Activated CD8-positive, alpha-beta T cell treated with anti-CD3 and anti-CD28 coated beads for 36 hours (primary cell): ENCODE data around the gene CTDSPL. TPM values are rescaled to one million over a fixed set of nuclear protein-coding genes. Genes with fewer than 3 reads are reported as not detected.

Experiments
- ATAC-seq: fragments of 200-7000 bp; cut with Tn5 transposase; one replicate; pipeline ENCODE4 v1.10.0; 2021; ENCODE audit warnings: mild to moderate bottlenecking, moderate library complexity
- CTCF ChIA-PET: fragments of 350-600 bp; sonication (Branson Sonifier 250); formaldehyde crosslinking; loops from one replicate; lab custom pipeline; 2021; ENCODE audit warnings: antibody characterized with exemption; lab: Charles Lee
- POLR2A ChIA-PET: fragments of 350-600 bp; sonication (Branson Sonifier 250); formaldehyde crosslinking; loops from one replicate; lab custom pipeline; 2021; ENCODE audit warnings: antibody characterized with exemption; lab: Charles Lee
- DNase-seq: peaks from one replicate; pipeline ENCODE4 v3.0.0-alpha.2; 2020
- H3K27ac Mint-ChIP-seq: one replicate; pipeline ENCODE4 v1.8.0; 2021; ENCODE audit warnings: mild to moderate bottlenecking, mixed read lengths
- H3K27me3 Mint-ChIP-seq: one replicate; pipeline ENCODE4 v1.8.0; 2021; ENCODE audit warnings: mixed read lengths
- H3K36me3 Mint-ChIP-seq: one replicate; pipeline ENCODE4 v1.8.0; 2021; ENCODE audit warnings: low read depth, mixed read lengths
- H3K4me1 Mint-ChIP-seq: one replicate; pipeline ENCODE4 v1.8.0; 2021; ENCODE audit warnings: low read depth, mixed read lengths
- H3K4me3 Mint-ChIP-seq: one replicate; pipeline ENCODE4 v1.8.0; 2021; ENCODE audit warnings: mild to moderate bottlenecking, moderate library complexity, mixed read lengths
- H3K9me3 Mint-ChIP-seq: one replicate; pipeline ENCODE4 v1.8.0; 2021; ENCODE audit warnings: mixed read lengths
- CTCF ChIP-seq: fragments of 200-600 bp; IDR thresholded peaks from one replicate; pipeline ENCODE4 v1.8.0; 2022; ENCODE audit warnings: antibody characterized with exemption, mild to moderate bottlenecking
- intact Hi-C: fragments of 100-400 bp; cut with micrococcal nuclease; formaldehyde crosslinking; loops from one replicate; pipeline ENCODE4 v1.10.0; 2022
- total RNA-seq, 2 experiments: library from RNA; stranded (reverse); gene quantifications; one replicate each; pipeline ENCODE4 v1.2.3, GENCODE V29; 2021

Gene CTDSPL
- total RNA-seq, 2 experiments from 2014 or later: 1.2 to 1.7 TPM

GRCh38 chr3:37833302-37834186 lies 28.1 kb upstream of the CTDSPL start:
- ATAC-seq (no peak), DNase-seq (no peak)
- CTCF ChIA-PET: no interaction called here
- POLR2A ChIA-PET: no interaction called here
- Mint-ChIP-seq H3K4me3 (no peak overlapping the region), H3K36me3 (no peaks in the 10 kb centered on the region), H3K27me3 (no peaks in the 10 kb centered on the region), H3K9me3 (no peaks in the 10 kb centered on the region), H3K27ac (no peak overlapping the region), H3K4me1 (no peaks in the 10 kb centered on the region)
- intact Hi-C loops: no loop called here
- TF ChIP-seq CTCF: no peak

DNA sequence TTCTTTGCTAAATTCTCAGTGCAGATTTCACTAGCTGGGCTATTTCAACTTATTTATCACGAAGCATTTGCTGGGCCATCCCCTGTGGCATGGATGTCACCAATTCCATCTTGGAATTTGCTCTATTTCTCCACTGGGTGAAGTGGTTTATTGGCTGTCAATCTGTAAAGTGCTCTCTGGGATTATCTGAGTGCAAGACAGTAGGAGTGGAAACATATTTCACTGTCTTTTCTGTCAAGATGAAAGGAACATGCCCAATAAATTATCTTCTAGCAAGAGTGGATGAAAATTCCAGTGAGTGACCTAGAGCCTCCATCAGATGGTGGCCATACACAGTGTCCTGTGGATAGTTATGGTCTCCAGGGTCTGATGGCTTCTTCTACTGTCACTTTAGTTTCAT lies 25.1 kb upstream of the CTDSPL start:
- DNase-seq (no peak), ATAC-seq (no peak)
- no peak for TF ChIP-seq CTCF
- Mint-ChIP-seq H3K4me3 (no peak overlapping the region), H3K27ac (no peak overlapping the region), H3K9me3 (no peaks in the 10 kb centered on the region), H3K4me1 (no peaks in the 10 kb centered on the region), H3K36me3 (no peaks in the 10 kb centered on the region), H3K27me3 (no peaks in the 10 kb centered on the region)
- intact Hi-C loops: no loop called here
- POLR2A ChIA-PET: interaction anchor here (0.7 kb wide), 1 partner anchor 325 kb away, joined by 3 read pairs; no protein-coding TSS in a partner anchor
- CTCF ChIA-PET: no interaction called here

GRCh38 chr3:37847689-37848088 lies 14.0 kb upstream of the CTDSPL start:
- POLR2A ChIA-PET: no interaction called here

GRCh38 chr3:37849146-37849923 lies 12.3 kb upstream of the CTDSPL start:
- no peak for TF ChIP-seq CTCF

More at GRCh38 chr3:37847689-37848088, 14.0 kb upstream of the CTDSPL start:
- Mint-ChIP-seq H3K4me1 (no peaks in the 10 kb centered on the region), H3K9me3 (no peaks in the 10 kb centered on the region), H3K36me3 (no peaks in the 10 kb centered on the region), H3K4me3 (no peak overlapping the region), H3K27me3 (peaks cover under 1% of the 10 kb centered on the region), H3K27ac (no peak overlapping the region)
- intact Hi-C loops: no loop called here
- DNase-seq: no peak
- no peak for TF ChIP-seq CTCF
- CTCF ChIA-PET: no interaction called here
- ATAC-seq: no peak

More at GRCh38 chr3:37849146-37849923, 12.3 kb upstream of the CTDSPL start:
- ATAC-seq (no peak), DNase-seq (no peak)
- no peaks in the 10 kb centered on the region for H3K36me3 Mint-ChIP-seq
- H3K27ac Mint-ChIP-seq: no peak overlapping the region
- ChIA-PET POLR2A (no interaction called here), CTCF (no interaction called here)
- no peaks in the 10 kb centered on the region for H3K4me1 Mint-ChIP-seq
- H3K9me3 Mint-ChIP-seq: no peaks in the 10 kb centered on the region
- H3K4me3 Mint-ChIP-seq: no peak overlapping the region
- intact Hi-C loops: no loop called here
- H3K27me3 Mint-ChIP-seq: no peaks in the 10 kb centered on the region
